Endometrial microvascular endothelial cells (primary cell): ENCODE measurements around the gene PLGRKT. TPM values are rescaled to one million over a fixed set of nuclear protein-coding genes. Genes with fewer than 3 reads are reported as not detected.
"Not testable (repeated sequence)": the region's sequence is repeated elsewhere in the genome, so short reads cannot be mapped to it uniquely, and the experiment has no call there.

Experiments used
- in situ Hi-C: cut with HindIII; loops from 2 replicates; pipeline ENCODE4 v1.10.0; 2017; ENCODE audit warnings: low sequenced_read_pairs, low pct_unique_long_range_greater_than_20kb; ENCODE audit errors: inconsistent ontology term
- total RNA-seq: library from RNA; depleted of rRNA; stranded (reverse); fragments of >200 nt; gene quantifications from one replicate; pipeline ENCODE4 v1.2.3, GENCODE V29; 2015; ENCODE audit errors: inconsistent ontology term

Gene PLGRKT
- total RNA-seq, result 61.8 TPM

DNA sequence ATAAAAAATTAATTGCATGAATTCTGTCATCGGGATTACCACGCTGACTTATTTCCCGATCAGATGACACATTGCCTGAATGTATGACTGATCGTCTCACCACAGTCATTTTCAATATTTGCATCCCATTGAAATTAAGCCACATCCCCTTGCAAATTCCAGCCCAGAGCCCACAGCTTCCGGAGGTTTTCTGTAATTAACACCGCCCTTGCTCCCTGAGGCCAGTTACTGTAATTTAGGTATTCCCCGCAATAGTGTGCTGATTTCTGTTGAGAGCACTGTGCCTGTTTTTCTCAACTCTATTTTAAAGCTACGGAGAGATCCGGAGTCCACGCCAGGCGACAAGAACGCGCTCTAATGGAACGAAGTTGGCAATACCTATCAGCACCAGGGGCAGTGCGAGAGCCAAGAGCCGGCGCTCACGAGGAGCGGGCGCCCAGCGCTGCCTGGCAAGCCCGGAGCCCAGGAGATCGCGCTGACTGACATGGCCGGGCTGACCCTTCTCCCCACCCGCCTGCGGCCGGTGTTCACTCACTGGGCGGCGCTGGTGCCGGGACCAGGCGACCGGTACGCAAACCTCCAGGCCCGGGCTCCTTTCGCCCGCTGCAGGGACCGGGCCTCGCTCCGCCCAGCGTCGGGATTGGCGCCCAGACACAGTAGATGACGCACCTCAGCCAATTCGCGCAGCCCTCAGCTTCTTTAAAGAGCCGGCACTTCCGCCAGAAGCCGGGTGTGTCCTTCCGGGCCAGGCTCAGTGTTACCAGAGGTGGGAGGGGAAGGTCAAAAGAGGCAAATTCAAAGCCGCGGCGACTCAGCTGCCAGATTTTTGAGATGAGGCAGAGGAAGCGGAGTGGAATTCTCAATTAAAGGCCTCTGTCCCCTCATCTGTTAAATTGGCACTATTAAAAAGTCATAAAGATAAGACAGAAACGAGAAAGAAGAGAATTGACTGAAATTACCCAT lies at the start of gene PLGRKT:
PLGRKT (minus strand) TSS at position 672 of the 963 bp plus-strand sequence. CDS start 5,948 bp downstream, outside the sequence.
- in situ Hi-C loops, result no loop called here

DNA sequence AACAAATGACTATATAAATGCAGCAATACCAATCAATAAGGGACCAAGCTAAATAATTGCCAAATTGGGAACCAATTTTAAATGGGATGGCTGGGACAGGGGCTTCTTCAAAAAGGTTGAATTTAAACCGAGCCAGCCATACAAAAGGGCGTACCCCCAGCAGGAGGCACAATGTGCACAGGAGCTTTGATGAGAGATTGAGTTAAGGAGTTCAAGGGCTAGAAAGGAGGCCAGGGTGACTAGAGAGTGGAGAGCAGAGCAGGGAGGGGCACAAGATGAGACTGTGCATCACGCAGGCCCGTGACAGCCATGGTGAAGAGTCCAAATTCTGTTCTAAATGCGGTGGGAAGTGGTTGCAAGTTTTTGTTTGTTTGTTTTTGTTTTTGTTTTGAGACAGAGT lies 49.3 kb upstream of the PLGRKT start:
- in situ Hi-C loops, result no loop called here

- in situ Hi-C loops, result no loop called here
Measured at GRCh38 chr9:5485378-5486085, 47.8 kb upstream of the PLGRKT start.

DNA sequence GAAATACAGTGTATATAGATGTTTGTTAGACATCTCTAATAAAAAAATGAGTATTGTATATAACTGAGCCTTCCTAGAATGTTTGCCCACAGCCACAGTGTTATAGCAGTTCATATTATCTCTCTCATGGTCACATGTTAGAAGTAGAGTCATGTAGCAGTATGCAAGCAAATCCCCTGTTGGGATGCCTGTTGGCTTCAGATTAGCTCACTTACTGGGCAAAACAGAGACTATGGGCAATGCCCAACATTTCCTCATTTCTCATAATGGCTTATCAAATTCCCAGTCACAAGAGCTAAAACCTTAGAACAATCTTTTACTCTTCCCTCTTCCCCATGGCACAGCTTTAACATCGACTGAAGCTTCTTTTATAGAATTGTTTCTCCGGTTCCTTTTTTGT lies 45.6 kb upstream of the PLGRKT start:
- in situ Hi-C loops, result no loop called here

- in situ Hi-C loops, result no loop called here
Measured at GRCh38 chr9:5482194-5482593, 44.5 kb upstream of the PLGRKT start.

GRCh38 chr9:5481322-5482040 lies 43.8 kb upstream of the PLGRKT start:
- in situ Hi-C loops, result no loop called here

DNA sequence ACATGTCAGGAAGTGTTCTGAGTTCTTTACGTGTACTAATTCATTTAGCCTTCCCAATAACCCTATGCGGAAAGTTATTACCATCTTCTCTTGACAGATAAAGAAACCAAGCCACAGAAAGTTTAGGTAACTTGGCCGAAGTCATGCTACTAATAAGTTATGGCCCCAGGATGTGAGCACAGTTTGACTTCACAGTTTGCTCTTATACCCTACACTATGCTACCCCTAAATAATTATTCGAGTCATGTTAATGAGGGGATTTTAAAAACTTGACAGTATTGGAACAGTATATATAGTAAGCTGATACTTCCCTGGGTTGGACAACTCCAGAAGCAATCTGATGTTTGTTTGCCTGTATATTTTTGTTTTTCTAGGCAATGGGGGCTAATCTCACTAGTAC lies 43.2 kb upstream of the PLGRKT start:
- in situ Hi-C loops, result no loop called here

DNA sequence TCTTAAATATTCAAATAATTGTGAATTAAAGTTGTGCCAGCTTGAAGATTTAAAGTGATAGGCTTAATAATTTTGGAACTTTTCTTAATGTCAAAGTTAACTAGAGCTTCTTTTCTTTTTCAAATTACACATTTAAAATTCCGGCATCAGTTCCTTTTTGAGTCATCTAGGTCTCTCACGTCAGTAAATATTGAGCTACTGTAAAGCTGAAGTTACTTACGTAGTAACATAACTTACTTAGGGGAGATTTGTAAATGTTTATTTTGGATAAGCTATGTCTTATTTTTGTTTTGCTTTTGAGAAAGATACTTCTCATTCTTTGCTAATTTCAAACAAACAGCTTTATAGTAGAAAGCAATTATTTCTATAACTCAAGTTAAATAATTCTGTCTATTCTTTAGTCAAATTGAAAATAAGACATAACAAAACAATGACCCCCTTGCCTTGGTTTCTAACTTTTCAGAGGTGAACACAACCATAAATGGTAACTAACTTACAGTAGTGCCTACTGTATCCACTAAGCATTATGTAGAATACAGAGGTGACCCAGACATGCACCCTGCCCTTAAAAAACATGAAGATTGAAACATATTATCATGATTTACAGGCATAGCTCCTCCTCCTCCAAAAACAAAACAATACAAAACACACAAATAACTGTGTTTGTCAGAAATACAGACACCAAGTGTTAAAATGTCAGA lies 42.4 kb upstream of the PLGRKT start:
- in situ Hi-C loops, result no loop called here

- in situ Hi-C loops, result no loop called here
Measured at GRCh38 chr9:5478206-5478605, 40.5 kb upstream of the PLGRKT start.

- in situ Hi-C loops, result not testable (repeated sequence)
Measured at GRCh38 chr9:5475611-5476010, 37.9 kb upstream of the PLGRKT start.

GRCh38 chr9:5470816-5471215 lies 33.1 kb upstream of the PLGRKT start:
- in situ Hi-C loops, result no loop called here

DNA sequence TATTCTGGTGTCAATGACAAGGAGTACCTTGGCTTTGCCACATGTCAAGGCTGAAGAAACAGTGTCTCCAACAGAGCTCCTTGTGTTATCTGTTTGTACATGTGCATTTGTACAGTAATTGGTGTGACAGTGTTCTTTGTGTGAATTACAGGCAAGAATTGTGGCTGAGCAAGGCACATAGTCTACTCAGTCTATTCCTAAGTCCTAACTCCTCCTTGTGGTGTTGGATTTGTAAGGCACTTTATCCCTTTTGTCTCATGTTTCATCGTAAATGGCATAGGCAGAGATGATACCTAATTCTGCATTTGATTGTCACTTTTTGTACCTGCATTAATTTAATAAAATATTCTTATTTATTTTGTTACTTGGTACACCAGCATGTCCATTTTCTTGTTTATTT lies 32.4 kb upstream of the PLGRKT start:
- in situ Hi-C loops, result no loop called here

GRCh38 chr9:5468850-5469249 lies 31.1 kb upstream of the PLGRKT start:
- in situ Hi-C loops, result no loop called here

- in situ Hi-C loops, result no loop called here
Measured at GRCh38 chr9:5466766-5467165, 29.0 kb upstream of the PLGRKT start.

DNA sequence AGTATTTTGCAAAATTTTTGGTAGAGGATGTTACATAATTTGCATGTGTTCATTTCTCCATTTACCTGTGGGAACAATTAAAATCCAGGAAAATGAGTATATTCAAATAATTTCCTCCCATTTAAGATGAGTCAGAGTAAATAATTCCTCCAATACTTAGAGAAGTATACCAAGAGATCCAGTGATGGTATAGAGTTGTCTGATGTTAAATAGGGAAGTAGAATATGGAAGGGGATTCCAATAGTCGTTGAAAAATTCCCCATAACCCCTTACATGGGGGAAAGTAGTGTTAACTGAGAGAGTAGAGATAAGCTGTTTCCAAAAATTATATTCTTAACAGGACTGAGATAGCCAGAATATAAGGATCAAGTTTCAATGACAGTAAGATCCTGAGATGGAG lies 28.3 kb upstream of the PLGRKT start:
- in situ Hi-C loops, result no loop called here

- in situ Hi-C loops, result not testable (repeated sequence)
Measured at GRCh38 chr9:5464831-5465330, 27.2 kb upstream of the PLGRKT start.

DNA sequence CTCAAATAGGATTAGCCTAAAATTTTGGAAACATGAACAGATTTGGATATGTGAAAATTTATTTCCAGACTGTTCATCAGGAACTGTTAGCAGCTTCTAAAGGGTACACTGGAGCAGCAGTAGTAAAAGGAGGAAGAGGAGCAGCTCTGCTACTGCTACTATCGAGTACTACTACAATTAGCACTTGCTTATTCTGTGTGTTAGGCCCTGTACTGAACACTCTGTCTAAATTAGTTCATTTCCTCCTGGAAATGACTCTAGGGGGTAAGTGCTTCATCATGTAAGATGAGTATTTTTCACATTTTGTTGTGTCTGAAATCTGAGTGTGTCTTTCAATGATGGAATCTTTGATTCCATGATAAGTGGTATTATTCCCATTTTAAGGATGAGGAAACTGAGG lies 22.4 kb upstream of the PLGRKT start:
- in situ Hi-C loops, result no loop called here

DNA sequence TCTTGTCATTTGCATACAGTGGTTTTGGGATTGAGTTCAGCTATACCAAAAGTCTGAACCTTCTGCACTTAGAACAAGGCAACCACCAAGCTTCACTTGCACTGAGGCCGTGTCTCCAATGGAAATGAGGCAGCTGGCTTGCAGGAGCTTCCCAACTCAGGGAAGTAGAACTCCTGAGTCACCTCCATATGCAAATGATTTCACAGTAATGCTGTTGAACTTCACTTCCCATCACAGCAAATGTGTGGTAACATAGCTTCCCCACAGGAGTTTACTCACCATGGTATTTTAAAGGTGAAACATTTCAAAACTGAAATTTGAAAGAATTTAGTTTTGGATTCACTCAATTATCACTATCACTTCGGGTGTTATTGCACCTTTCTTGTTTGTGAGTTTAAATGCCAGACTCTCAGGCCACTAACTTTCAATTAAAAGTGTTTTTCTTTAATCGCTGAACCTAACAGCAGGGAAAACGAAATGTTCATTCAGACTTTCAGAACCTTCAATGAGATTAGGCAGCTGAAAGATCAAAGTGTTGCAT lies 21.6 kb upstream of the PLGRKT start:
- in situ Hi-C loops, result loop anchor here (10.0 kb wide), 1 partner anchor 275 kb away; the partner anchor contains the start of gene INSL6
